T-helper 1 cell treated with Interleukin-12 subunit alpha and Interleukin-12 subunit beta and Interleukin-4 antibody, amounts not matched to agents 30 ng/mL and 1 ng/mL, for 36 hours (primary cell): Measurements from ENCODE around the gene MBNL2. TPM values are rescaled to one million over a fixed set of nuclear protein-coding genes. Genes with fewer than 3 reads are reported as not detected.

ENCODE experiments used
- intact Hi-C: fragments of 100-400 bp; cut with micrococcal nuclease; formaldehyde crosslinking; loops from one replicate; pipeline ENCODE4 v1.15.1; 2024
- total RNA-seq: library from RNA; stranded (reverse); gene quantifications from 2 replicates; pipeline ENCODE4 v1.2.3, GENCODE V29; 2022

MBNL2 gene
- total RNA-seq, 1 donor from 2014 or later, result 12.4 TPM

DNA sequence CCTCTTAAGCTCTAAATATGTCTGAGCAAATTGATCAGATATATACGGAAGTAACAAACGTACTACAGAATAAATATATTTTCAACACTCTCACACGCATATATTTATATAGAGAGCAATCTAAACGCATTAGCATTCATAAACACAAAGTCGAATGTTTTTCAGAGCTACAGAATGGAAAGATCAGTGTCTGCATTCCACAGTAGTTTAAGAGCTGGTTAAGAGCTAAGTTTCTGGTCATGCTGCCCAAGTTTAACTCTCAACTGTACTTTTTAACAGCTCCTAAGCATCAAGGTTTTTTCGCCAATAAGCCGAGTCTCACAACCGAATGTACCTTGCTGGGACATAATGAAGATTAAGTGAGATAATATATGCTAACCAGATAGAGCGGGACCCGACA is 175.1 kb downstream of the MBNL2 start:
- intact Hi-C loops, result no loop called here

DNA sequence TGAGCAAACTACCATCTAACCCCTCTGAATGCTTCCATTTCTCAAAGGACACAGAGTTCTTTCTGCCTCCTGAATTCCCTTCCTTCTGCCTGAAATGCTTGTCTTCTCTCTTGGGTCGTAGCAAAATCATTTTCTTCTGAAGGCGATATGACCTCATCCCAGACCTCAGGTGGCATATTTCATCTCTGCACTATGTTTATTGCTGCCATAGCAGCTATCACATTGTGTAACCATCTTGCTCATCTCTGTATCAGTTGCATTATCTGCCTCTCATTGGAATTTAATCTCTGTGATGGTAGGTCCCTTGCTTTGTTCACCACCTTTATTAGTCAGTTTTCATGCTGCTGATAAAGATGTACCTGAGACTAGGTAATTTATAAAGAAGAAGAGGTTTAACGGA is 179.3 kb downstream of the MBNL2 start:
- intact Hi-C loops, result no loop called here

DNA sequence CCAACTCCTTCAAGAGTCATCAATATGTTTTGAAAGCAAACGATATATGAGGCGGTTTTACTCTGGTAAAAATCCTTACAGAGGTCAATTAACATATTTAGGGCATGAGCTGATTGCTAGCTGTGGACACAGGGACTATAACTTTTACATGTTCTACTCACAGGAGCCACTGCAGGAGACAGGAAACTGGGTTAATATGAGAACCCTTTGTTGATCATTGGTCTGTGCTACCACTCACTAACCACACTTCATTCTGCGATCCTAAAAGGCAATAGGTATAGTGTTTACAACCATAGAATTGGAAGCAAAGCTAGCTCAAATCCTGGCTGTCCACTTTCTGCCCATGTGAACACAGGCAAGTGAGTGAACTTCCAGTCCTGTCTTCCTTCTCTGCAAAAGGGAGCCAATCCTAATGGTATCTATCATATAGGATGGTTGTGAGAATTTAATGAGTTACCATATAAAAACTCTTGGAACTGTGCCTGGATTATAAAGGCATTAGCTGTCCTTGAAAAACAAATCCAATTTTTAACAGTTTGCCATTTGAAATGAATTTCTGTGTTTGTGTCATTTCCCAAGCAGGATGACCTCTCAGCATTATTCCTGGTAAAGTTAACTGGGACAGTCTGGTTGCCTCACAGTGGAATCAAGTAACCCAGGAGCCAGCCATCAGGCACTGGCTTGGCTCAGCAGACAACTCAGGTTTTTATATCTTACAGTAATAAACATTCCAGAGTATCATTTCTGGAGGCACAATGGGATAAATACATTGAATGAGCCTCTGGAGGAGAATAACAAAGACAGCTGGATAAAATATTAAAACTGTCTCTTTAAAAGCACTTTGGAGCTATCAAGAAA is 182.0 kb downstream of the MBNL2 start:
- intact Hi-C loops, result no loop called here

DNA sequence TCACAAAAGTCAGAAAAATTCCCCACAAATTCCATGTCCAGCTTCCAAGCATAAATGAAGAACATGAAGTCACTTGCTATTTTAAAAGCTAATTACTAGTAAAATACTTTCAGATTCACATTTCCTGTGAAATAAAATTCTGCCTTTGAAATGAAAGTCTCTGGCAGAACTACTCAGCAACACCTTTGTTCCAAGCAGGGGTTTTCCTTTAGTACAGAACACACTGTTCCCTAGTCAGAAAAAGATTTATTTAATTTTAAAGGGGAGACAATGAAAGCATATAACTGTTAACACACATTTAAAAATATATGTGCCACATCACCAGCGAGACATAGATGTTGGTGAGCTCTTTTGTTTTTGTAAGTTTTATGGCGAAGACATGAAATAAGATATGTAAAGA is 185.4 kb downstream of the MBNL2 start:
- intact Hi-C loops, result no loop called here

DNA sequence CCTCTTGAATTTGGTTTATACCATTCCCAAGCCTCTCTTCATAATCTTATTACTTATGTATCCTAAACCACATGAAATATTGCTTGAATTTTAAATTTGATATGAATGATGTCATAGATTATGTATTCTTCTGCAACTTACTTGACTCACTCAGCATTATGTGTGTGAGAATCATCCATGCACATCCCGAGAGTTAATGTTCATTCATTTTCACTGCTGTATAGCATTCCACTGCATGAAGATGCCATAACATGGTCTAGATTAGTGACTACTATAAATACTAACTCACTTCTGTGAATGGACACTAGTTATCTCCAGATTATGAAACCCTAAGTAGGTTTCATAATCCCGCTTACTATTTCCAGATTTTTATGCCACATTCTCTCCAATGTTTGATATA is 186.8 kb downstream of the MBNL2 start:
- intact Hi-C loops, result no loop called here

DNA sequence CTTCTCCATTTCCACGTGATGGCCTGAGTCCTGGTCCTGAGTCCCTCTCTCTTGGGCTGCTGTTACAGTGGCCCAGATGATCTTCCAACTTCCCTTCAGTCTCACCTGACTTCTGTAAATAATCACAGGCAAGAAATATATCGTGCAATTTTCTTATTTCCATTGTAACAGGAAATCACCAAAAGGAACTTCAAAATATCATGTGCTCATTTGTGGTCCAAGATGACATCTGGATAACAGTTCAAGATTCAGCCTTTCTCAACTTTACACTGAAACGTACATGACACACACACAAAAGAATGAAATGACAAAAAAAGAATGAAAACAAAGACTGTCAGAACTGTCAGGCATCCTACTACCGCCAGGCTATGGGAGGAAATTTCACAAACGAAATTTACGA is 189.9 kb downstream of the MBNL2 start:
- intact Hi-C loops, result no loop called here

DNA sequence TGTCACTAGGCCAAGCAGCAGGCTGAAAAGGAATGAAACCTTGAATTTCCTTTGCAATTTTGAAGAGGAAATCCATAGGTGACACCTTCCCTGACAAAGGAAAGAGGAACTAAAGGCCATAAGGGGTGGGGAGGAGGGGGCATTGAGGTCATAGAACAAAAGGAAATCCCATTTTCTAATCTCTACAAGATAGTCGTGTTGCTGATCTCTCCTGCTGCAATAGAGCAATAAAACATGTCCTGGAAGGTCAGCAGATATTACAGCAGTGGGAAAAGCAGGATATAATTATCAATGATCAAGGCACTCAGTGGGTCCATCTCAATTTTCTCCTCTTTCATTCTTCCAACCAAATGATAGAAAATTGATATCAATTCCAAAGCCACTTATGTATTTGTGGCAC is 191.6 kb downstream of the MBNL2 start:
- intact Hi-C loops, result no loop called here

DNA sequence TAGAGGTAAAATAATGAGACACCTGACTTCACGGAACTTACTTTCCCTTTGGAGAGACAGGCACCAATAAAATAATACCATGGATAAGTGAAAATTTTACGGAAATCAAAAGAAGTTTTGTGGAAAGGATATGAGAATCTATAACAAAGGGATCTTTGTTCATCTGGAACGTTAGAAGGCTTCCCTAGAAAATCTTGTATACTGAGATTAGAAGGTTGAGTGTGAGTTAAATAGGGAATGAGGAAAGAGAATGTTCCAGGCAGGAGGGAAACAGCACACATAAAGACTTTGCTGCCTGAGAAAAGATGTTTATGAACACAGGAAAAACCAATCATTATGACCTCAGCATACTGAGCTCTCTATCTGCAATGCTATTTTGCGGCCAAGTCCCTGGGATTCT is 192.3 kb downstream of the MBNL2 start:
- intact Hi-C loops, result no loop called here

DNA sequence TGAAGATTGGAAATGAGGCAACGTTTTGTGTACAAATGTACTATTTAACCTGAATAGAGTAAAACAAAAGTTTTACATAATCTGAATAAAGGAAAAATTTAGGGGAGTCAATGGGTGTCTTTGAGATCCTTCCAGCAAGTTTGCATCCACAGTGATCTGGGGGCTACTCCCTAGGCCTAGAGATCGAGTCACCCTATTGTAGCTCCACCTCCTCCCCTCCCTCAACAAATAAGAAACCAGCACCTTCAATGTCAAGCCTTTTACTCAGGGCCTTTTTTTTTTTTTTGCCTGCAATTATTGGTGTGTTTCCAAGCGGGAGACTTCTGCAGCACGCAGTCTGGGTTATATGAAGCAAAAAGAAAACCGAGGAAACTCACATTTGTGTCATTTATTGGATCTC is 195.6 kb downstream of the MBNL2 start:
- intact Hi-C loops, result no loop called here

DNA sequence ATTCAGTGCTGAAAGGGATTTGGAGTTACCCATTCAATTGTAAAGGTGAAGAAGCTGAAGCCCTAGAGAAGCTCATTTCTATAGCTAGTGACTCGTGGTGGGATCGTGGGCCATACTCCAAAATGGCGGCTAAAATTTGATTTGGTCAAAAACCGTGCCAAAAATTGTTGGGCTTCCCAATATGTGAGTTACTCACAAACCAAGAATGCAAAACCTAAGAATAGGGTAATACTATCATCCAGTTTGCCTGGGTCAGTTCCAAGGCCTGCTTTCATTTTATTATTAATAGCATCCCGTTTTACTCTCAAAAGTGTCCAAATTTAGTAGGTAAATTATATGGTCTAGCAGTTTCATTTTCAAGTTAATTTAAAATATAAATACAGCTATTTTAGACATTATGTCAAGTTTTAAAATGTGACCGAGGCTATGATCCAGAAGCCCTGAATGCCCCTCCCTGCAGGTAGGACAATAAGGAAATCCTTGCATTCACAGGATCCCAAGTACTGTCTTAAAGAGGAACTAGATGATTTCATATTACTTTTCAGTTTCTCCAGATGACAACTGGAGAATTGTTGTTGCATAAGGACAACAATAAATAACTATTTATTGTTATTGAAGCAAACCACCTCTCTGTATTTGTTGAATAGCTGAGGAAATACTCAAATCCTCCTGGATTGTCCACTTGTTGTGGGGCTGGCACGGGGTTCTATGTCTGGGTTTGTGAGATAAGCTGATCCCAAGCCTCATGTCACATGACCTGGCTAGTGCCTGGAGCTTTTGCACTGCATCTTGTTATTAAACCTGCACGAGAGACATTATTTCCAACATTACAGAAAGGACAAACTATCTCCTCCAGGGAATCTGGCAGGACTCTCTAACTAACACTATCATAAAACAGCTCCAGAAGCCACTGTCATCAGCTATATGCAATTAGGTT is 200.3 kb downstream of the MBNL2 start:
- intact Hi-C loops, result no loop called here

DNA sequence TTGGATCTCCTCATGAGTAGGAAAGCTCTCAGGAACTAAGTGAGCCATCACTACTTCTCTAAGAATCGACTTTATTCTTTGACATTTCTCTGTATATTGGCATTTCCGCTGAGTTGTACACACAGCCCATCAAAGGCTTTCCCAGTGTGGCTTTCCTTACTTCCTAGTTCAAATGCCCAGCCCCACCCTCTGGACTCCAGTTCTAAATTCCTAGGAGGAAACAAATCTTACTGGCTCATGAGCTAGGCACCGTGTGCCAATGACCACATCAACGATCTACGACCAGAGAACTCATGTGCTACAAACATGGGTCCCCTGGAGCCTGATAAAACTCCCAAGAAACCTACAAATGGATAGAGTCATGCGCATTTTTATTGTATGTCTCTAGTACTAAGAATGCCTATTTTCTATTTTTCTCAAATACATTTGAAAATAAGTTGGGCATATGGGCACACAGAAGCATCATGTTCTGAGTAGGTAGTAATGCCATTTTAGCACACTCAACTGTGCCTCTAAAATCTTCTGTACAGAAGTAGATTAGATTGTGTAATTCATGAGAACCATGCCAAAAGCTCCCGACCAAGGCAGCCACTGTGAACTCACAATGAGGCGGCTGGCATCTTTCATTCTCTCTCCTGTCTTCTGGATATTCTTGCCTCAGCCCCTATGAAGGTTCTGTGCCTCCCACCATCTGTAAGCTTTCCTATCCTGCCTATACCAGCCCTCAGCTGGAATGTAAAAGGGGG is 201.3 kb downstream of the MBNL2 start:
- intact Hi-C loops, result no loop called here

DNA sequence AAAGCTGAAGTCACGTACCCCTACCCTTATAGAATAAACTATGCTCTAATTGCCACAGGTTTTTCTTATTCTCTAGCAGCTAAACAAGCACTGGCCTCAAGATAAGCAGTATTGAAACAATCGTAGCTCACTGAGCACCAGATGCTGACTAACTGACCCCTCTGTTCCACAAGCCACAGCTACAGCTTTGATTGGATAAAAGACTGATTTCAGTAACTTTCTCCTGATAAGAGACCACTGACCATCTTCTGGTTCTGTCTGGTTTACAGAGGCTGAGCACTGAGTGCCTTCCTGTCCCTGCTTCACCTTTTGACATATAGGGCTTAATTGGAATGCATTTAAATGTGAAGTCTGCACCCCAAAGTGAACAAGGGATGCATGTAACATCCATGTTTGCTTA is 203.5 kb downstream of the MBNL2 start:
- intact Hi-C loops, result no loop called here

DNA sequence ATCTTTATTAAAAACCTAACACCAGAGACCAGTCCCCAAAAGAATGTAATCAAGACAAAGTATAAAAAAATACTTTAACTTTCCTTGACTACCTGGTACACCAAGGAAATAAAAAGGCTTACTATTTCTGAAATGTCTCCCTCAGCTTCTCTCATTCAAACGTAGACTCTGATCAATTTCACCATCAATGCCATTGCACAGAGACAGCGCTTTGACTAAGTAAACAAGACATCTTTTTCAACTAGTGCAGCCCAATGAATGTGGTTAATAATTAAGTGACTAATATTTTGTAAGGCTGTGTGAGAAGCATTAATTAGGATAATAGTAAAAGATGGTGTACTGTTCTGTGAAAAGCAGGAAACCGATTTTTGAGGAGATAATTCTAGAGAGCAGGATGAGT is 204.6 kb downstream of the MBNL2 start:
- intact Hi-C loops, result no loop called here

DNA sequence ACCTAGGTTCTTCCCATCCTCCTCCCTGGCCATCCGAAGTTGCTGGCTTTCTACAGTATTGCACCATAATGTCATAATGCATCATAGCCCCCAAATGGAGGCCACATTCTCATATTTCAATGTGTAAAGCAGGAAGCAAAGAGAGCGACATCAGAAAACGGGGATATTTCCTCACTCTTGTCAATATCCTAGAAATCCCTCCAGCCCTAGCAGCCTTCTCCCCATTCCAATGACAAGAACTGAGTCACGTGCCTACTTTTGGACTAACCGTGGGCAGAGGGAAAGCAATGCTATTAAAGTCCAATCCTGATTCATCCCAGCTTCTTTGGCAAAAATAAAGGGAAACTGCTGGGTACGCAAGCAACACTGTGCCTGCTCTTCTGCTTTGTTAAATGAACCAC is 207.5 kb downstream of the MBNL2 start:
- intact Hi-C loops, result loop anchor here (5.0 to 10.0 kb wide), 3 partner anchors 1085 to 1773 kb away; partner anchors contain the start of gene UBAC2

DNA sequence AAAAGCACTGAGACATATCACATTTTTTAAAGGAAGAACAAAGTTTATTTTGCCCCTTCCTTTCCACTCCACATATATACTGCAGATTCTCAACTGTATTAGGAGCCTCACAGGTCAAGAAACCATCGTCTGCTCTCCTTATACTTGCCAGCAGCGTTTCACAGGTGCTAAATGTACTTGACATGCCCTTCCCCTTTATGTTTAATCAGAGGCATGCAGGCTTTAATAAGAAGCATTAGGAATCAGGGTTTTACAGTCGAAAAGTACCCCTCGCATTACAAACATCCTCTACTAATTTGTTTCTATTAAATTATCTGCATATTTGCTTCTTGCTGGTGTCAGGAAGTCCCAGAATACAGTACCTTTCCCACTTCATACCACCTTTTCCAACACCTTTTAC is 208.2 kb downstream of the MBNL2 start:
- intact Hi-C loops, result loop anchor here (5.0 to 10.0 kb wide), 3 partner anchors 1085 to 1772 kb away; partner anchors contain the start of gene UBAC2

DNA sequence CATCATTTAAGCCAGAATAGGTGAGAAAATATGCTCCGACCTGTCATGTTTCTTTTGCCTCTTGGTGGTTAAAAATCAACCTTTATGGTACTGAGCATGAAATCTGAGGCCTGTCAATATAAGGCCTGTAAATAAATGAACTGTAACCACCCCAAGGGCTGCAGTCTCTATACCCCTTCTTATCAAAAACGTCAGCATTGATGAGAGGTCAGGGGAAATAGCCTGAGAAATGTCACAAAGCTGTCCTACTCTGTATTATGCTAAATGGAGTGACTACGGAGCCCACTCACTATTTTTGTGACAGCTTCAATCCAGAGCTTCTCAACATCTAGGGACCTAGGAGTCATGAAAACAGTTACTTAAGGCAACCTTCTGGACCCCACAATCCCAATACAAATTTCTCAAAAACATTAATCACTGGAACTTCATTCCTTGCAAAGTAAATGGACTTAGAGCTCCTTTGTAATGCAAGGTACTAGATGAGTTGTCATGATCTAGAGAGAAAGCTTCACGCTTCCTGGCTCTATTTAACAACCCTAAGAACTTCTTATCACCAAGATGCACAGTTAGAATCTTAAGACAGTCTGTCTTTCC is 209.1 kb downstream of the MBNL2 start:
- intact Hi-C loops, result loop anchor here (5.0 to 10.0 kb wide), 3 partner anchors 1084 to 1771 kb away; partner anchors contain the start of gene UBAC2

DNA sequence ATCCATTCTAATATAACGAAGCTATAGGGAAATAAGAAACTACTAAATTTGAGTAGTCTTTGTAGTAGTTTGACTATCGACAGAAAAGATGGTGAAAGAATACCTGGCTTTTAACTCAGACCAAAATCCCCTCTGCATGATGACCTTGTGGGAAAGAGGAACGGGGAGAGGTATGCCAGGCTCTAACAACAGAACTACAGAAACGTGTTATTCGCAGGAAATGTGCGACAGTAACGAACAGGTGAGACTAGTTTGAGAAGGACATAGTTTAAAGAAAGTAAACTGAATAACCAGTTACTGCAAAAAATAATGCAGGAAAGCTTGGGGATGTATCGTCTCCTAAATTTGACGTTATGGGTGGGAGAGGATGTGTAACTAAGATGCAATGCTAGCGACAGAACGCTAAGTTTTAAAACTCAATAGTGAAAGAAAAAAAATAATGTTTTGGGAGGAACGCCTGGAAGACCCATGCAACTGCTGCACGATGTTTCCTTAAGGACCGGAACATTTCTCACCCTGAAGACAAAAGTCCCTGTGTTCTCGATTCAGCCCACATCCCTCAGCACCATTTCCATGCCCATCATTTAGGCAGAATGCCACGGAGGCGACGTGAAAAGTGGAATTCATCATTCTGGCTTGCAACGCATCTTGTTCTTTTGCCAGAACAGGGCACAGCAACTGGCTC is 210.2 kb downstream of the MBNL2 start:
- intact Hi-C loops, result loop anchor here (2.0 to 10.0 kb wide), 7 partner anchors 322 to 1882 kb away; partner anchors contain the start of genes STK24 and UBAC2

DNA sequence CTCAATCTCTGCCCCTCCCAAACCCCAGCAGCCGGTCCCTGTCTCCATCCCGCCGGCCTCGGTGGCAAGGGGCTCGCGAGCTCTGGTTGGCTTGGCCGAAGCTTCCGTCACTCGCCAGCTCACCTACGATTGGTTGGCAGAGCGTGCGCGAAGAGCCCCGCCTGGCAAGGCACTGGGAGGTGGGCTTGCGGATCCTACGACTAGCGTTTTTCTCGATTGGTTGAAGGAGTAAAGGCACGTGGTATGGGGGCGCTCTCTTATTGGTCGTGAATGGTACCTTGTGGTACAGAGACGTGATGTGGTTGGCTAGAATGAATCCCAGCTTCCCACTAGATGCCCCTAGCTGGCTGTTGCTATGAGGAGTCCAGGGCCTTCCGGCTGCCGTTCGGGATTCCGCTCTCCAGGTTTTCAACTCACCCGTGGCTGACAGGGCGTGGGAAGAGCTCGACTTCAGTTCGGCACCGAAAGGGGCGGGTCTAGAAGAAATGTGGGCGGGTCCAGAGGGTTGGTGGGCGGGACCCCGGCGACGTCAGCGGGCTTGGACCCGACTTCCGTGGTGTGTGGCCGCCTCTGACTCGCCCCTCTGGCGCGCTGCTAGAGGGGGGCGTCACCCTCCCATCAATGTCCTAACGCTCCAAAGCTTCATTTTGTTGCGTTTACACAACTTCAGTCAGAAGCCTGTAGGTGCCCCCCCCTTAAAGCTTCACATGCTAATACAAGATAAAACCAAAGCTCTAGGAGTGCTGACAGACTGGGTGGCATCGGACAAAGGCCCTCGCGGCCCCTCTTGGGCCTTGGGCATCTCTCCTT is 211.0 kb downstream of the MBNL2 start:
- intact Hi-C loops, result loop anchor here (1.0 to 10.0 kb wide), 12 partner anchors 64 to 1882 kb away; partner anchors contain the start of genes MBNL2, STK24 and UBAC2

DNA sequence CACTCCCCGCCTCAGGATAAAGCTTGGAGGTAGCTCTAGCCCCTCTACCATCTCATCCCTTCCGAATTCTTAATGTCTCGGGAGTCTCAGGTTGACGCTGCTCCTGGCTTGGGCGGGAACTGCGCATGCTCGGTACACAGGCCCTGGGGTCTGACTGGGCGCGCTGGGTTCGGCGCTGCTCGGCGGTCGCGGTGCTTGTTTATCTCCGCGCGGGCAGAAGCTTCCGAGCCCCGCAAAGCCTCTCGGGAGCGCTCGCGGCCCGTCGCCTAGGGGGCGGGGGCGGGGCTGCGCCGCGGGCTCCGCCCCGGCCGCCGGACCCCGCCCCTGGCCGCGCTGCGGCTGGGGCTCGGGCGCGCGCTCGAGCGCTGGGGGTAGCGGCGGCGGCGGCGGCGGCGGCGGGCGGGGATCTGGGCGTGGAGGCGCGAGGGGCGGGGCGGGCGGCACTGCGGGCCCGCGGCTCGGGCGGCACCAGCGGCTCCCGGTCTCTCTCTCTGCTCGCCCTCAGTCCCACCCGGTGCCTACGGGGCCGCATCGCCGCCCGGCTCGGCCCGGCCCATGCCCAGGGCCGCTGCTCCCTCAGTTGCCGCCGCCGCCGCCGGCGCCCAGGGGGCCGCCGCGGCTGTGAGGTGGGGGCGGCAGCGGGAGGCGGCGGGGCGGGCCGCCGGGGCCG is 211.7 kb downstream of the MBNL2 start, which contains the start of gene RAP2A:
Gene RAP2A, plus strand, starts transcription at position 443 of the 670 bp plus-strand sequence. CDS start 302 bp downstream, outside the sequence.
- intact Hi-C loops, result loop anchor here (1.0 to 10.0 kb wide), 12 partner anchors 65 to 1881 kb away; partner anchors contain the start of genes MBNL2, STK24 and UBAC2
